Activated T-helper 1 cell treated with anti-CD3 and anti-CD28 coated beads, Interleukin-12 subunit alpha, Interleukin-12 subunit beta, Interleukin-2, Interleukin-4 antibody, amounts not matched to agents 30 ng/mL and 10 ng/mL and 1 ng/mL, durations not matched to agents 14 hours and 24 hours and 36 hours (primary cell): ENCODE measurements around the gene PDE6A. TPM values are rescaled to one million over a fixed set of nuclear protein-coding genes. Genes with fewer than 3 reads are reported as not detected.
A peak's percentile ranks its signal among the peaks of the same experiment; 100 is the strongest.

ENCODE experiments used
- DNase-seq: peaks from one replicate; pipeline ENCODE4 v3.0.0; 2021; ENCODE audit warnings: low spot score
- H3K27ac Mint-ChIP-seq: one replicate; pipeline ENCODE4 v1.8.0; 2021; ENCODE audit warnings: mild to moderate bottlenecking, mixed read lengths
- H3K27me3 Mint-ChIP-seq: one replicate; pipeline ENCODE4 v1.8.0; 2022; ENCODE audit warnings: mild to moderate bottlenecking, moderate library complexity, mixed read lengths; ENCODE audit not compliant: insufficient read depth
- H3K36me3 Mint-ChIP-seq: one replicate; pipeline ENCODE4 v1.8.0; 2021; ENCODE audit warnings: low read depth, mixed read lengths
- H3K4me1 Mint-ChIP-seq: one replicate; pipeline ENCODE4 v1.8.0; 2021; ENCODE audit warnings: low read depth, mixed read lengths
- H3K4me3 Mint-ChIP-seq: one replicate; pipeline ENCODE4 v1.8.0; 2021; ENCODE audit warnings: mild to moderate bottlenecking, moderate library complexity, mixed read lengths
- H3K9me3 Mint-ChIP-seq: one replicate; pipeline ENCODE4 v1.8.0; 2021; ENCODE audit warnings: mixed read lengths
- intact Hi-C: fragments of 100-400 bp; cut with micrococcal nuclease; formaldehyde crosslinking; loops from one replicate; pipeline ENCODE4 v1.15.1; 2024
- total RNA-seq: library from RNA; stranded (reverse); gene quantifications from 2 replicates; pipeline ENCODE4 v1.2.3, GENCODE V29; 2022

The PDE6A gene
- total RNA-seq, 1 donor from 2014 or later, result not detected

- H3K9me3 Mint-ChIP-seq, result no peaks in the 10 kb centered on the region
- H3K36me3 Mint-ChIP-seq, result peaks cover 1% of the 10 kb centered on the region
- no peak overlapping the region for H3K27ac Mint-ChIP-seq
- DNase-seq, result no peak
- H3K4me3 Mint-ChIP-seq, result no peak overlapping the region
- intact Hi-C loops, result loop anchor here (2.0 kb wide), 1 partner anchor 173 kb away; no protein-coding TSS in a partner anchor
- H3K4me1 Mint-ChIP-seq, result peaks cover 20% of the 10 kb centered on the region
- H3K27me3 Mint-ChIP-seq, result no peaks in the 10 kb centered on the region
Observed at GRCh38 chr5:149829954-149830353, 114.6 kb downstream of the PDE6A start.

GRCh38 chr5:149828161-149829011 lies 116.2 kb downstream of the PDE6A start:
- peak overlapping the region; percentile 10 for H3K27ac Mint-ChIP-seq
- intact Hi-C loops, result loop anchor here (1.0 to 2.0 kb wide), 4 partner anchors 97 to 192 kb away; no protein-coding TSS in a partner anchor
- peaks cover 1% of the 10 kb centered on the region for H3K36me3 Mint-ChIP-seq
- no peak overlapping the region for H3K4me3 Mint-ChIP-seq
- H3K27me3 Mint-ChIP-seq, result no peaks in the 10 kb centered on the region
- no peaks in the 10 kb centered on the region for H3K9me3 Mint-ChIP-seq
- H3K4me1 Mint-ChIP-seq, result peaks cover 20% of the 10 kb centered on the region
- peak; percentile 62 for DNase-seq

GRCh38 chr5:149827546-149827945 lies 117.0 kb downstream of the PDE6A start:
- Mint-ChIP-seq H3K9me3 (no peaks in the 10 kb centered on the region), H3K27me3 (no peaks in the 10 kb centered on the region), H3K36me3 (peaks cover 1% of the 10 kb centered on the region), H3K4me1 (peaks cover 20% of the 10 kb centered on the region), H3K27ac (no peak overlapping the region), H3K4me3 (no peak overlapping the region)
- intact Hi-C loops, result no loop called here
- DNase-seq, result no peak

GRCh38 chr5:149827086-149827485 lies 117.5 kb downstream of the PDE6A start:
- H3K27ac Mint-ChIP-seq, result no peak overlapping the region
- H3K36me3 Mint-ChIP-seq, result peaks cover 1% of the 10 kb centered on the region
- intact Hi-C loops, result no loop called here
- H3K9me3 Mint-ChIP-seq, result no peaks in the 10 kb centered on the region
- H3K4me1 Mint-ChIP-seq, result peaks cover 18% of the 10 kb centered on the region
- H3K27me3 Mint-ChIP-seq, result peaks cover 2% of the 10 kb centered on the region
- no peak for DNase-seq
- H3K4me3 Mint-ChIP-seq, result no peak overlapping the region

- intact Hi-C loops, result no loop called here
- Mint-ChIP-seq H3K9me3 (no peaks in the 10 kb centered on the region), H3K27me3 (peaks cover 2% of the 10 kb centered on the region), H3K4me3 (no peak overlapping the region), H3K27ac (no peak overlapping the region), H3K4me1 (peaks cover 13% of the 10 kb centered on the region), H3K36me3 (peaks cover 1% of the 10 kb centered on the region)
- no peak for DNase-seq
Observed at GRCh38 chr5:149826574-149826973, 118.0 kb downstream of the PDE6A start.

- DNase-seq, result no peak
- Mint-ChIP-seq H3K9me3 (no peaks in the 10 kb centered on the region), H3K27me3 (peaks cover 2% of the 10 kb centered on the region), H3K36me3 (peaks cover 1% of the 10 kb centered on the region), H3K4me1 (peaks cover 7% of the 10 kb centered on the region), H3K27ac (no peak overlapping the region), H3K4me3 (no peak overlapping the region)
- intact Hi-C loops, result no loop called here
Observed at GRCh38 chr5:149824846-149825245, 119.7 kb downstream of the PDE6A start.

GRCh38 chr5:149824120-149824519 lies 120.5 kb downstream of the PDE6A start:
- no peak for DNase-seq
- intact Hi-C loops, result no loop called here
- H3K27me3 Mint-ChIP-seq, result peaks cover 2% of the 10 kb centered on the region
- no peak overlapping the region for H3K4me3 Mint-ChIP-seq
- peaks cover 7% of the 10 kb centered on the region for H3K4me1 Mint-ChIP-seq
- H3K27ac Mint-ChIP-seq, result no peak overlapping the region
- no peaks in the 10 kb centered on the region for H3K9me3 Mint-ChIP-seq
- H3K36me3 Mint-ChIP-seq, result peaks cover 1% of the 10 kb centered on the region

GRCh38 chr5:149823375-149823774 lies 121.2 kb downstream of the PDE6A start:
- Mint-ChIP-seq H3K4me1 (peaks cover 3% of the 10 kb centered on the region), H3K27me3 (peaks cover 2% of the 10 kb centered on the region), H3K36me3 (no peaks in the 10 kb centered on the region), H3K9me3 (no peaks in the 10 kb centered on the region), H3K4me3 (no peak overlapping the region), H3K27ac (no peak overlapping the region)
- intact Hi-C loops, result no loop called here
- no peak for DNase-seq

GRCh38 chr5:149822301-149822700 lies 122.3 kb downstream of the PDE6A start:
- Mint-ChIP-seq H3K27me3 (peaks cover 2% of the 10 kb centered on the region), H3K36me3 (no peaks in the 10 kb centered on the region), H3K4me3 (no peak overlapping the region), H3K4me1 (no peaks in the 10 kb centered on the region), H3K9me3 (no peaks in the 10 kb centered on the region), H3K27ac (no peak overlapping the region)
- no peak for DNase-seq
- intact Hi-C loops, result no loop called here

GRCh38 chr5:149820536-149821510 lies 123.8 kb downstream of the PDE6A start:
- H3K27me3 Mint-ChIP-seq, result peaks cover 3% of the 10 kb centered on the region
- intact Hi-C loops, result no loop called here

GRCh38 chr5:149820012-149820411 lies 124.6 kb downstream of the PDE6A start:
- Mint-ChIP-seq H3K4me3 (no peak overlapping the region), H3K4me1 (no peaks in the 10 kb centered on the region), H3K9me3 (no peaks in the 10 kb centered on the region), H3K36me3 (no peaks in the 10 kb centered on the region), H3K27me3 (peaks cover 3% of the 10 kb centered on the region), H3K27ac (no peak overlapping the region)
- DNase-seq, result no peak
- intact Hi-C loops, result no loop called here

More at GRCh38 chr5:149820536-149821510, 123.8 kb downstream of the PDE6A start:
- H3K4me1 Mint-ChIP-seq, result no peaks in the 10 kb centered on the region
- no peak overlapping the region for H3K4me3 Mint-ChIP-seq
- no peak overlapping the region for H3K27ac Mint-ChIP-seq
- H3K36me3 Mint-ChIP-seq, result no peaks in the 10 kb centered on the region
- DNase-seq, result no peak
- no peaks in the 10 kb centered on the region for H3K9me3 Mint-ChIP-seq

- intact Hi-C loops, result no loop called here
- Mint-ChIP-seq H3K9me3 (no peaks in the 10 kb centered on the region), H3K4me1 (no peaks in the 10 kb centered on the region), H3K36me3 (no peaks in the 10 kb centered on the region), H3K27me3 (peaks cover 3% of the 10 kb centered on the region), H3K4me3 (no peak overlapping the region), H3K27ac (no peak overlapping the region)
- DNase-seq, result no peak
Observed at GRCh38 chr5:149818116-149818515, 126.5 kb downstream of the PDE6A start.
